HepG2 (cell line): ENCODE results near the gene ZSCAN4. TPM values are rescaled to one million over a fixed set of nuclear protein-coding genes. Genes with fewer than 3 reads are reported as not detected.

Source experiments
- CEBPG ChIP-seq: IDR thresholded peaks from 2 replicates; pipeline ENCODE4 v1.6.1; 2016
- FOSL2 ChIP-seq: sonication (generic); formaldehyde crosslinking; IDR thresholded peaks from 2 replicates; pipeline ENCODE4 v1.4.0; 2020; ENCODE audit warnings: missing genetic modification reagents
- FOXO1 ChIP-seq: sonication (generic); formaldehyde crosslinking; IDR thresholded peaks from 2 replicates; pipeline ENCODE4 v1.4.0; 2020; ENCODE audit warnings: missing genetic modification reagents
- GFI1 ChIP-seq: sonication (generic); formaldehyde crosslinking; IDR thresholded peaks from 2 replicates; pipeline ENCODE4 v1.5.0; 2020; ENCODE audit warnings: missing genetic modification reagents, mild to moderate bottlenecking, borderline replicate concordance
- HMG20A ChIP-seq: IDR thresholded peaks from 2 replicates; pipeline ENCODE4 v1.6.1; 2016; ENCODE audit warnings: borderline replicate concordance
- KDM3A ChIP-seq: IDR thresholded peaks from 2 replicates; pipeline ENCODE4 v1.6.1; 2018; ENCODE audit warnings: low read depth, missing compliant biosample characterization
- MAZ ChIP-seq, 2 experiments: sonication (generic) in 1 of 2; formaldehyde crosslinking in 1 of 2; IDR thresholded peaks; 2 replicates each; pipeline versions ENCODE4 v1.5.0 to v1.6.1; 2012 to 2020; ENCODE audit warnings: low read depth in 2 of 2, mild to moderate bottlenecking in 2 of 2, borderline replicate concordance in 1 of 2, improper control_type of control experiment in 1 of 2, low read length in 1 of 2, missing genetic modification reagents in 1 of 2, moderate library complexity in 1 of 2
- MXD4 ChIP-seq: IDR thresholded peaks from 2 replicates; pipeline ENCODE4 v1.6.1; 2016; ENCODE audit warnings: mild to moderate bottlenecking, missing biosample characterization, missing genetic modification reagents
- NFE2L1 ChIP-seq: sonication (generic); formaldehyde crosslinking; IDR thresholded peaks from 2 replicates; pipeline ENCODE4 v1.4.0; 2020; ENCODE audit warnings: missing genetic modification reagents, mild to moderate bottlenecking, borderline replicate concordance
- NR1H2 ChIP-seq: sonication (generic); formaldehyde crosslinking; IDR thresholded peaks from 2 replicates; pipeline ENCODE4 v1.8.1; 2022; ENCODE audit warnings: low read depth, missing genetic modification reagents, borderline replicate concordance
- PHF5A ChIP-seq: IDR thresholded peaks from one replicate; pipeline ENCODE4 v1.6.1; 2018; ENCODE audit warnings: low read depth, missing genetic modification reagents; ENCODE audit not compliant: unreplicated experiment
- SOX5 ChIP-seq: IDR thresholded peaks from 2 replicates; pipeline ENCODE4 v1.6.1; 2016; ENCODE audit warnings: borderline replicate concordance
- TBL1XR1 ChIP-seq: fragments of 150-350 bp; IDR thresholded peaks from 2 replicates; pipeline ENCODE4 v1.6.1; 2014; ENCODE audit warnings: borderline replicate concordance, low read length; ENCODE audit not compliant: partially characterized antibody
- ZMYM3 ChIP-seq: sonication (generic); formaldehyde crosslinking; IDR thresholded peaks from 2 replicates; pipeline ENCODE4 v1.5.1; 2020; ENCODE audit warnings: mild to moderate bottlenecking, missing genetic modification reagents
- ZNF101 ChIP-seq: sonication (generic); formaldehyde crosslinking; IDR thresholded peaks from 2 replicates; pipeline ENCODE4 v1.4.0; 2020; ENCODE audit warnings: mild to moderate bottlenecking, low read depth, missing genetic modification reagents, borderline replicate concordance
- ZNF501 ChIP-seq: sonication (generic); formaldehyde crosslinking; IDR thresholded peaks from 2 replicates; pipeline ENCODE4 v1.5.1; 2020; ENCODE audit warnings: mild to moderate bottlenecking, moderate library complexity, missing genetic modification reagents
- ZNF557 ChIP-seq: sonication (generic); formaldehyde crosslinking; IDR thresholded peaks from 2 replicates; pipeline ENCODE4 v1.4.0; 2020; ENCODE audit warnings: missing genetic modification reagents
- polyA plus RNA-seq, 8 experiments: library from polyadenylated mRNA; depleted of rRNA in 3 of 8; stranded (reverse) in 7 of 8; unstranded in 1 of 8; fragments of >200 nt; fragmentation: Illumina TruSeq in 4 of 8; extraction: Trizol in 4 of 8; gene quantifications; 2 replicates each; pipeline versions ENCODE4 v1.2.1 to v1.2.3, GENCODE V29; 2011 to 2016; ENCODE audit warnings: low read depth in 4 of 8, missing spikeins in 1 of 8, mixed read lengths in 1 of 8; ENCODE audit not compliant: insufficient read depth in 1 of 8
- total RNA-seq, 5 experiments: library from RNA; depleted of rRNA; stranded (reverse); fragments of >200 nt; fragmentation: Illumina TruSeq; extraction: Trizol; gene quantifications; 2 replicates each; pipeline ENCODE4 v1.2.3, GENCODE V29; 2016; ENCODE audit warnings: low read depth in 1 of 5
- TF ChIP-seq, protein P1 (sequence below): conservative IDR thresholded peaks from 2 replicates; pipeline ENCODE4 v1.6.1; 2018; ENCODE audit warnings: missing genetic modification reagents
- TF ChIP-seq, protein P2 (sequence below): sonication (generic); formaldehyde crosslinking; IDR thresholded peaks from 2 replicates; pipeline ENCODE4 v1.5.1; 2020; ENCODE audit warnings: mild to moderate bottlenecking, missing genetic modification reagents
- TF ChIP-seq, protein P3 (sequence below): IDR thresholded peaks from 2 replicates; pipeline ENCODE4 v1.6.1; 2016; ENCODE audit warnings: mild to moderate bottlenecking, missing biosample characterization, missing genetic modification reagents
- TF ChIP-seq, protein P4 (sequence below): sonication (generic); formaldehyde crosslinking; IDR thresholded peaks from 2 replicates; pipeline ENCODE4 v1.8.1; 2023; ENCODE audit warnings: mild to moderate bottlenecking, missing genetic modification reagents
- TF ChIP-seq, protein P5 (sequence below): IDR thresholded peaks from 2 replicates; pipeline ENCODE4 v1.6.1; 2016; ENCODE audit warnings: mild to moderate bottlenecking

ZSCAN4 gene
- total and polyA plus RNA-seq, 2 of the 13 experiments (the other 11 are each of a cell fraction or from before 2014, with no cell fraction given) = 0.60 to 0.73 TPM

DNA sequence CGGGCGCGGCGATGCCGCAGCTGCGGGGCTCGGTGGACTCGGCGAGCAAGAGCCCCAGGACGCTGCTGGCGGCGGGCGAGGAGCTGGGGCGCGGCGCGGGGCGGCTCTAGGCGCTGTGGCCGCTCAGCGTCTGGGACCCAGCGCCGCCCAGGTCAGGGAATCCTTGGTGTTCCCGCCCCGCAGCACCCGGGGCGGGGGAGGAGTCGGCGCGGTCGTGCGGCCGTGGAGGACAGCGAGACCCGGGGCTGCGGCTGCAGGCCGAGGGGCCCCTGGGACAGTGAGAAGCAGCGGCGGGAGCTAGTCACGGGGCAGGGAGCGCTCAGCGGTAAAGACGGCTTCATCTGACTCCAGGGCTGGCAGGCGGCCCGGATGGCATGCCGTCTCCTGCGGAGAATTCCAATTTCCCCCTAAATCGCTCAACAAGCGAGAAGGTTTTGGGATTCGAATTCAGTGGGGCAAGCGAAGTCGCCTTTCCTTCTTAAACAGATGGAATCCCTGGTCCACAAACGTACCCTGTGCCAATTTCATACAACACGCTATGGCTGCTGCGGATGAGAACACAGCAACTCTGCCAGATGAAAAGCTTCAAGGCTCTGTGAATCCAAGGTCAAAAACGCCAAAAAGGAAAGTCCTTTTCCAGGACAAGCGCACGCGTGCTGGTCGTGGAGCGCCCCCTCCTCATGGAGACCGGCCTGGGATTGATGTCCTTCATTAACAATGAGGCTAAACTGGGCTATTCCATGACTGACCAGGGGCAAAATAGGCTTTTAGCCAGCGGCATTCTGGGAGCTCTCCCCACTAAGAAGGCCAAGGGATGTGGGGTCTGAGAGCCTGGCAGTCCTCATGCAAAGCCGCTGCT is 4.2 kb upstream of the ZSCAN4 start (continued):
- TF ChIP-seq, protein P1, sequence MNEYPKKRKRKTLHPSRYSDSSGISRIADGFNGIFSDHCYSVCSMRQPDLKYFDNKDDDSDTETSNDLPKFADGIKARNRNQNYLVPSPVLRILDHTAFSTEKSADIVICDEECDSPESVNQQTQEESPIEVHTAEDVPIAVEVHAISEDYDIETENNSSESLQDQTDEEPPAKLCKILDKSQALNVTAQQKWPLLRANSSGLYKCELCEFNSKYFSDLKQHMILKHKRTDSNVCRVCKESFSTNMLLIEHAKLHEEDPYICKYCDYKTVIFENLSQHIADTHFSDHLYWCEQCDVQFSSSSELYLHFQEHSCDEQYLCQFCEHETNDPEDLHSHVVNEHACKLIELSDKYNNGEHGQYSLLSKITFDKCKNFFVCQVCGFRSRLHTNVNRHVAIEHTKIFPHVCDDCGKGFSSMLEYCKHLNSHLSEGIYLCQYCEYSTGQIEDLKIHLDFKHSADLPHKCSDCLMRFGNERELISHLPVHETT = no peak; the same call in 1 of the 2 replicates
- TF ChIP-seq FOXO1 = no peak
- no peak for TF ChIP-seq MAZ (IDR thresholded peaks at IDR 0.05; ENCODE audit: borderline replicate concordance, low read depth, low read length)
- TF ChIP-seq MAZ (CRISPR knock-in tag; IDR thresholded peaks at IDR 0.05; ENCODE audit: low read depth) = peak; percentile 76
- TF ChIP-seq NR1H2 = no peak
- TF ChIP-seq HMG20A (CRISPR knock-in tag) = 0 out of 2 replicates have a peak, but pooled peaks have one; percentile 22
- TF ChIP-seq ZMYM3 = 0 out of 2 replicates have a peak, but pooled peaks have one; percentile 9
- TF ChIP-seq ZNF557 (CRISPR knock-in tag) = 0 out of 2 replicates have a peak, but pooled peaks have one; percentile 43
- no peak for TF ChIP-seq TBL1XR1
- peak; percentile 12; the same call in 1 of the 2 replicates for TF ChIP-seq FOSL2
- no peak for TF ChIP-seq MXD4 (CRISPR knock-in tag)
- TF ChIP-seq CEBPG = no peak
- TF ChIP-seq, protein P2, sequence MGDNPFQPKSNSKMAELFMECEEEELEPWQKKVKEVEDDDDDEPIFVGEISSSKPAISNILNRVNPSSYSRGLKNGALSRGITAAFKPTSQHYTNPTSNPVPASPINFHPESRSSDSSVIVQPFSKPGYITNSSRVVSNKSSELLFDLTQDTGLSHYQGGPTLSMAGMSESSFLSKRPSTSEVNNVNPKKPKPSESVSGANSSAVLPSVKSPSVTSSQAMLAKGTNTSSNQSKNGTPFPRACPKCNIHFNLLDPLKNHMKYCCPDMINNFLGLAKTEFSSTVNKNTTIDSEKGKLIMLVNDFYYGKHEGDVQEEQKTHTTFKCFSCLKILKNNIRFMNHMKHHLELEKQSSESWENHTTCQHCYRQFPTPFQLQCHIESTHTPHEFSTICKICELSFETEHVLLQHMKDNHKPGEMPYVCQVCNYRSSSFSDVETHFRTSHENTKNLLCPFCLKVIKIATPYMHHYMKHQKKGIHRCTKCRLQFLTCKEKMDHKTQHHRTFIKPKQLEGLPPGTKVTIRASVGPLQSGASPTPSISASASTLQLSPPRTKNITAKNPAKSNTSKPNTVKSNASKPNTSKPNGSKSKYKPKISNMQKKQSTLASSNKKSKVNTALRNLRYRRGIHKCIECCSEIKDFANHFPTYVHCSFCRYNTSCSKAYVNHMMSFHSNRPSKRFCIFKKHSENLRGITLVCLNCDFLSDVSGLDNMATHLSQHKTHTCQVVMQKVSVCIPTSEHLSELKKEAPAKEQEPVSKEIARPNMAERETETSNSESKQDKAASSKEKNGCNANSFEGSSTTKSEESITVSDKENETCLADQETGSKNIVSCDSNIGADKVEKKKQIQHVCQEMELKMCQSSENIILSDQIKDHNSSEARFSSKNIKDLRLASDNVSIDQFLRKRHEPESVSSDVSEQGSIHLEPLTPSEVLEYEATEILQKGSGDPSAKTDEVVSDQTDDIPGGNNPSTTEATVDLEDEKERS (CRISPR knock-in tag) = peak; percentile 43; the same call in 1 of the 2 replicates
- TF ChIP-seq PHF5A = no peak
- TF ChIP-seq ZNF101 (CRISPR knock-in tag) = no peak
- TF ChIP-seq, protein P3, sequence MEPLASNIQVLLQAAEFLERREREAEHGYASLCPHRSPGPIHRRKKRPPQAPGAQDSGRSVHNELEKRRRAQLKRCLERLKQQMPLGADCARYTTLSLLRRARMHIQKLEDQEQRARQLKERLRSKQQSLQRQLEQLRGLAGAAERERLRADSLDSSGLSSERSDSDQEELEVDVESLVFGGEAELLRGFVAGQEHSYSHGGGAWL (CRISPR knock-in tag) = no peak; the same call in 1 of the 2 replicates
- peak; percentile 75; the same call in 1 of the 2 replicates for TF ChIP-seq ZNF501
- TF ChIP-seq, protein P4, sequence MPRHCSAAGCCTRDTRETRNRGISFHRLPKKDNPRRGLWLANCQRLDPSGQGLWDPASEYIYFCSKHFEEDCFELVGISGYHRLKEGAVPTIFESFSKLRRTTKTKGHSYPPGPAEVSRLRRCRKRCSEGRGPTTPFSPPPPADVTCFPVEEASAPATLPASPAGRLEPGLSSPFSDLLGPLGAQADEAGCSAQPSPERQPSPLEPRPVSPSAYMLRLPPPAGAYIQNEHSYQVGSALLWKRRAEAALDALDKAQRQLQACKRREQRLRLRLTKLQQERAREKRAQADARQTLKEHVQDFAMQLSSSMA (CRISPR knock-in tag) = peak; percentile 64; the same call in 1 of the 2 replicates
- TF ChIP-seq, protein P5, sequence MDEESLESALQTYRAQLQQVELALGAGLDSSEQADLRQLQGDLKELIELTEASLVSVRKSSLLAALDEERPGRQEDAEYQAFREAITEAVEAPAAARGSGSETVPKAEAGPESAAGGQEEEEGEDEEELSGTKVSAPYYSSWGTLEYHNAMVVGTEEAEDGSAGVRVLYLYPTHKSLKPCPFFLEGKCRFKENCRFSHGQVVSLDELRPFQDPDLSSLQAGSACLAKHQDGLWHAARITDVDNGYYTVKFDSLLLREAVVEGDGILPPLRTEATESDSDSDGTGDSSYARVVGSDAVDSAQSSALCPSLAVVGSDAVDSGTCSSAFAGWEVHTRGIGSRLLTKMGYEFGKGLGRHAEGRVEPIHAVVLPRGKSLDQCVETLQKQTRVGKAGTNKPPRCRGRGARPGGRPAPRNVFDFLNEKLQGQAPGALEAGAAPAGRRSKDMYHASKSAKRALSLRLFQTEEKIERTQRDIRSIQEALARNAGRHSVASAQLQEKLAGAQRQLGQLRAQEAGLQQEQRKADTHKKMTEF (CRISPR knock-in tag) = peak; percentile 67
- TF ChIP-seq GFI1 (CRISPR knock-in tag) = no peak
- no peak for TF ChIP-seq NFE2L1
- TF ChIP-seq SOX5 (CRISPR knock-in tag) = no peak
- TF ChIP-seq KDM3A (CRISPR knock-in tag) = peak; percentile 76
